Pancreas (tissue), 10 donors: Measurements from ENCODE around the gene LRRIQ4. TPM values are rescaled to one million over a fixed set of nuclear protein-coding genes. Genes with fewer than 3 reads are reported as not detected.

ENCODE experiments used
- ATAC-seq, 4 donors: fragments of 200-7000 bp; cut with Tn5 transposase; one replicate each; pipeline versions ENCODE4 v1.8.0 to v1.9.1; 2020; ENCODE audit warnings: mild to moderate bottlenecking in 4 of 4, moderate library complexity in 4 of 4
- DNase-seq, 6 donors: peaks; one replicate each; pipeline ENCODE4 v3.0.0-alpha.2; 2020
- FAIRE-seq: peaks from 2 replicates; lab custom pipeline; 2012; peaks lifted over from hg19 to GRCh38; lab: Jason Lieb, UNC
- H3K27ac ChIP-seq, 4 donors: fragments of 200-600 bp; sonication (generic); 1 replicate in 3 of 4; 2 replicates in 1 of 4; pipeline versions ENCODE4 v1.5.0 to v1.8.0; 2020
- H3K27me3 ChIP-seq, 4 donors: fragments of 200-600 bp; one replicate each; pipeline ENCODE4 v1.8.0; 2021
- H3K36me3 ChIP-seq, 3 donors: fragments of 200-600 bp; sonication (generic) in 1 of 3; one replicate each; pipeline versions ENCODE4 v1.5.0 to v1.8.0; 2020 to 2021
- H3K4me1 ChIP-seq, 3 donors: fragments of 200-600 bp; one replicate each; pipeline ENCODE4 v1.8.0; 2021
- H3K4me3 ChIP-seq, 4 donors: fragments of 200-600 bp; sonication (generic) in 2 of 4; one replicate each; pipeline versions ENCODE4 v1.5.0 to v1.8.0; 2020 to 2021
- H3K9me3 ChIP-seq, 4 donors: fragments of 200-600 bp; one replicate each; pipeline ENCODE4 v1.8.0; 2021
- CTCF ChIP-seq, 4 donors: fragments of 200-600 bp; sonication (generic) in 3 of 4; IDR thresholded peaks; one replicate each; pipeline versions ENCODE4 v1.5.0 to v1.8.0; 2021; ENCODE audit warnings: antibody characterized with exemption in 4 of 4
- WGBS, 2 donors: extraction: QIAGEN DNeasy Blood & Tissue Kit; methylation state at CpG; one replicate each; pipeline ENCODE4 v1.1.7; 2013; 5-methylcytosine and 5-hydroxymethylcytosine counted together
- intact Hi-C, 3 donors: fragments of 100-400 bp; cut with DNase I; formaldehyde crosslinking; loops; one replicate each; pipeline versions ENCODE4 v1.11.1 to v1.14.2; 2022
- polyA plus RNA-seq, 2 donors: library from polyadenylated mRNA; stranded (reverse); fragments of 200-250 nt; gene quantifications; one replicate each; pipeline ENCODE4 v1.2.3, GENCODE V29; 2013
- total RNA-seq, 6 donors: library from RNA; stranded (reverse); fragmentation: NEBNext Ultra II Directional in 4 of 6; extraction: Animal tissue kit (Norgen Biotek cat#: 25700) in 4 of 6; gene quantifications; one replicate each; pipeline versions ENCODE4 v1.2.1 to v1.2.4, GENCODE V29; 2021 to 2023
- donor health status: healthy with polysubstance abuse.
- donor health status: DM: no; HTN: no; CAD: no; lungs with moderate emphysema.
- donor health status: DM: no; HTN: no; CAD: no.
- donor health status: control.
- donor health status: control.
- donor health status: Bipolar disorder and iron deficiency.
- donor health status: DM: yes; HTN: yes; CAD: no.
- donor health status: DM: no; HTN: no; CAD: no.
- donor health status: DM: no; HTN: no; CAD: no.
- donor health status: DM: yes; HTN: yes; CAD: no.

Gene LRRIQ4
- total and polyA plus RNA-seq, 8 donors: not detected

- H3K27me3 ChIP-seq: no peaks in the 10 kb centered on the region
- no peak overlapping the region for H3K4me3 ChIP-seq
- WGBS, 2 donors: 87% methylated on average over 2 of the region's 2 CpGs
- no peak overlapping the region for H3K27ac ChIP-seq
- no peaks in the 10 kb centered on the region for H3K36me3 ChIP-seq
- TF ChIP-seq CTCF (IDR thresholded peaks at IDR 0.05): no peak
- no peak for DNase-seq
- H3K4me1 ChIP-seq: no peaks in the 10 kb centered on the region
- no peak for FAIRE-seq
- ATAC-seq: no peak
- no peaks in the 10 kb centered on the region for H3K9me3 ChIP-seq
- intact Hi-C loops: no loop called here
These were observed 51.6 kb downstream of the LRRIQ4 start for GRCh38 chr3:169864270-169864669.

- no peak overlapping the region for H3K4me3 ChIP-seq
- intact Hi-C loops: no loop called here
- H3K9me3 ChIP-seq: no peaks in the 10 kb centered on the region
- H3K4me1 ChIP-seq: peaks cover 0 to 9% (median 7%) of the 10 kb centered on the region in 3 donors
- no peak for TF ChIP-seq CTCF (IDR thresholded peaks at IDR 0.05)
- H3K27me3 ChIP-seq: no peaks in the 10 kb centered on the region
- ATAC-seq (no peak), FAIRE-seq (no peak), DNase-seq (no peak)
- no peaks in the 10 kb centered on the region for H3K36me3 ChIP-seq
- no peak overlapping the region for H3K27ac ChIP-seq
- 74 to 77% methylated on average over 12 of the region's 12 CpGs for WGBS, 2 donors
These were observed 52.6 kb downstream of the LRRIQ4 start for GRCh38 chr3:169865176-169865767.

GRCh38 chr3:169867584-169868210 lies 55.0 kb downstream of the LRRIQ4 start:
- H3K36me3 ChIP-seq: no peaks in the 10 kb centered on the region
- TF ChIP-seq CTCF (IDR thresholded peaks at IDR 0.05): no peak
- FAIRE-seq: no peak
- peaks cover 0 to 10% (median 8%) of the 10 kb centered on the region in 3 donors for H3K4me1 ChIP-seq
- intact Hi-C loops: no loop called here
- no peaks in the 10 kb centered on the region for H3K27me3 ChIP-seq
- no peak overlapping the region for H3K4me3 ChIP-seq
- ATAC-seq: no peak
- no peak for DNase-seq
- no peak overlapping the region for H3K27ac ChIP-seq
- 91 to 96% methylated on average over 3 of the region's 3 CpGs for WGBS, 2 donors
- no peaks in the 10 kb centered on the region for H3K9me3 ChIP-seq

- H3K27ac ChIP-seq: no peak overlapping the region
These were observed 55.7 kb downstream of the LRRIQ4 start for GRCh38 chr3:169868369-169868768.

More at GRCh38 chr3:169868369-169868768, 55.7 kb downstream of the LRRIQ4 start:
- H3K36me3 ChIP-seq: no peaks in the 10 kb centered on the region
- H3K27me3 ChIP-seq: no peaks in the 10 kb centered on the region
- FAIRE-seq (no peak), DNase-seq (no peak), ATAC-seq (no peak)
- no peak overlapping the region for H3K4me3 ChIP-seq
- no peak for TF ChIP-seq CTCF (IDR thresholded peaks at IDR 0.05)
- 69 to 79% methylated on average over 2 of the region's 2 CpGs for WGBS, 2 donors
- intact Hi-C loops: no loop called here
- H3K9me3 ChIP-seq: no peaks in the 10 kb centered on the region
- H3K4me1 ChIP-seq: peaks cover 0 to 10% (median 8%) of the 10 kb centered on the region in 3 donors
